GM19239 (cell line): ENCODE results near the gene ITGA3.

Source experiments
- DNase-seq: peaks from one replicate; pipeline ENCODE4 v3.0.0; 2011; ENCODE audit warnings: low spot score; ENCODE audit not compliant: insufficient read length
- FAIRE-seq: peaks from 2 replicates; lab custom pipeline; 2011; peaks lifted over from hg19 to GRCh38; lab: Jason Lieb, UNC

ITGA3 gene

DNA sequence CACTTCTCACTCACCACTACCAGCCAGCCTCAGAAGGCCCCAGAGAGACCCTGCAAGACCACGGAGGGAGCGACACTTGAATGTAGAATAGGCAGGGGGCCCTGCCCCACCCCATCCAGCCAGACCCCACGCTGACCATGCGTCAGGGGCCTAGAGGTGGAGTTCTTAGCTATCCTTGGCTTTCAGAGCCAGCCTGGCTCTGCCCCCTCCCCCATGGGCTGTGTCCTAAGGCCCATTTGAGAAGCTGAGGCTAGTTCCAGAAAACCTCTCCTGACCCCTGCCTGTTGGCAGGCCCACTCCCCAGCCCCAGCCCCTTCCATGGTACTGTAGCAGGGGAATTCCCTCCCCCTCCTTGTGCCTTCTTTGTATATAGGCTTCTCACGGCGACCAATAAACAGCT lies 34.2 kb downstream of the ITGA3 start:
- no peak for FAIRE-seq

DNA sequence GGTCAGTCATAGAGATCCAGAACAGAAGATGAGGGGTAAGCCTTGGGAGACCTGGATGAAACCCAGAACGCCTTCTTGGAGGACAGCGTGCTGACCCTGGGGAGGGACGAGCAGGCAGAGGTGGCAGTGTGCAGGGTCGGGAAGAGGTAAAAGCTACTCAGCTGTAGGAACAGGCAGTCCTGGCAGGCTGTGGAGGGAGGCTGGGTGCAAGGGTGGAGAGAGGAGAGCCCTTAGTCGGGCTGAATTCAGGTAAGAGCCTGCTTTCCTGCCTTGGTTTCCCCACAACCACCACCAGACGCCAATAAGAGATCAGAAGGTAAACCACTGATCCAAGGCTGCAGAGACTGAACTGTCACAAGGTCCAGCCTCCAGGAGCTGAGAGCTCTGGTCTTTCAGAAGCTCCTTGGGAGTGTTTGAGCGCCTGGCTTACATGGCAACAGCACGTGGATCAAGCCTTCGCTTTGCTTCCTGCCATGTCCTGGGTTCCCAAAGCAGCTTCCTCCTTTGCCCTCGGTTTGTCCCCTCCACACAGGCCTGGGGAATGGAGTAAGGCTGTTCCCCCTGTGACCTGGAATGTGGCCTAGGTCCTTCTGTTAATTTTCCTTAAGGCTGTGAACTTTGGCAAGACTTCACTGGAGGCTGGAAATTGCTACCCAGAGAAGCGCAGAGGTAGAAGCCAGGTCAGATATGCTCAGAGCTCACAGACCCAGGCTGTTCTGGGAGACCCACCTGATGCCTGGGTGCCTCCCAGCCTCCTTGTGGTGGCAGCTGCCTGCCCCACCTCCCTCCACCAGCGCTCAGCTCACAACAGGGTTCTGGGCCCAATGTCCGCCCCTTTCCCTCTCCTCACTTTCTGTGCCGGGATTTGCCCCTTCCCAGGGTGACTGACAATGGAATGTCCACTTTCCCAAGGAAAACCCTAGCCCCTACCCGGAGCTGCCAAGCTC lies 35.3 kb downstream of the ITGA3 start:
- DNase-seq (no peak), FAIRE-seq (no peak)

More for the DNA sequence above, 34.2 kb downstream of the ITGA3 start:
- no peak for DNase-seq

GRCh38 chr17:50091918-50092285 lies 36.0 kb downstream of the ITGA3 start:
- FAIRE-seq (no peak), DNase-seq (no peak)

GRCh38 chr17:50093246-50093645 lies 37.3 kb downstream of the ITGA3 start:
- FAIRE-seq (no peak), DNase-seq (no peak)

- DNase-seq (no peak), FAIRE-seq (no peak)
Observed at GRCh38 chr17:50093807-50094206, 37.9 kb downstream of the ITGA3 start.

DNA sequence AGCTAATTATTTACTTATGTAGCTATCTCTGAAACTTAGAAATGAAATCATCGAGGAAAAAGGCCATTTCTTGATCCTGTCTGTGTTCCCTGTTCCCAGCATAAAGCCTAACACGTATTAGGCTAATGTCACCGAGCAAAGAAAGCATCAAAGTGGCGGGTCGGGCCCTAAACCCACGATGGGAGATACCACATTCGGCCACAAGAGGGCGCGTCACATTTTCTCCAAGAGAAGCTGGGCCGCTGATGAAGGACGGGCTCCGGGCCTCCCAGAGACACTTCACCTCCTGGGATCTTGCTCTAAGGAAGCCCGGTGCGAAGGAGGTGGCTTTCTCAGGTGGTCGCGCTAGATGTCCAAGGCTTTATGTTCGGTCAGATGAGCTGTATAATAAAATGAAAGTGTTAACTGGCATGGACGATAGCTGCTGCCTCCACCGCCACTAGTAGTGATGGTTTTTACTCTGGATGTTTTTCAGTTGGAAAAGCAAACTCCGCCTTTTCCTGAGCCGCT lies 38.4 kb downstream of the ITGA3 start:
- peak; percentile 84 for FAIRE-seq
- peak; percentile 74 for DNase-seq

DNA sequence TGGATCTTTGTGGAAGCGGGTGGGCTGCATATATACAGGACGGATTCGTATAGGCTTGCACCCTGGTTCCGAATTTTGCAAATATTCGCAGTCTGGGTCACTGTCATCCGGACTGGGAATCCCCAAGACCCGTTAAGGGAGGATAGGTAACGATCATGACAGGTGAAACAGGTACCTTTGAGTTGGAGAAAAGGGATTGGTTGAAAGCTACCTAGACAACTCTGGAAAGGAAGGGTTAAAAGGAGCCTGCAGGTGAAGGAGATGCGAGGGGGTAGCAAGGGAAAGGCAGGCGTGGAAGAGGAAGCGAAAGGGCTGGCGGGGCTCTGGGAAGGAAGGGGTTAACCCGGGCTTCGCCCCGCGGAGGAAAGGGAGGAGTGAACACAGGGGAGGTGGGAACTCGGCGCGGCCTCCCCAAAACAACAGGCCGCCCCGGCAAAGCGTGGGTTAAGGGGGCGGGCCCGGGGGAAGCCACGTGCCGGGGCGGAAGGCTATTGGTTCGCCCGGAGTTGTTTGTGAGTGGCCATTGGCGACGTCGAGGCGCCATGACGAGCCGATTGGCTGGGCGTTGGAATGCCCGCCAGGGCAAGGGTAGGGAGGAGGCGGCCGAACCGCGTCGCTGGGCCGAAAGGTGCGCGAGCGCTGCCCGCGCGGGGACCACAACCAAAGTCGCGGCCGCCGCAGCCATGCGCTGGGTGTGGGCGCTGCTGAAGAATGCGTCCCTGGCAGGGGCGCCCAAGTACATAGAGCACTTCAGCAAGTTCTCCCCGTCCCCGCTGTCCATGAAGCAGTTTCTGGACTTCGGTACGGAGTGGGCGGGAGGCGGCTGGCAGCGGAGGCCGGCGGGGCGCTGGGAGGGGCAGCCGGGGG lies 39.1 kb downstream of the ITGA3 start, which contains the start of gene PDK2:
TSS of gene PDK2 (plus strand) at position 599 of the 867 bp plus-strand sequence. CDS start at position 684, 85 bp downstream.
- peak; percentile 98 for DNase-seq
- peak; percentile 85 for FAIRE-seq

GRCh38 chr17:50095626-50096037 lies 39.7 kb downstream of the ITGA3 start:
- FAIRE-seq = no peak
- DNase-seq = no peak

GRCh38 chr17:50096092-50096491 lies 40.2 kb downstream of the ITGA3 start:
- no peak for DNase-seq
- no peak for FAIRE-seq

GRCh38 chr17:50096758-50097157 lies 40.8 kb downstream of the ITGA3 start:
- DNase-seq = no peak
- FAIRE-seq = no peak

DNA sequence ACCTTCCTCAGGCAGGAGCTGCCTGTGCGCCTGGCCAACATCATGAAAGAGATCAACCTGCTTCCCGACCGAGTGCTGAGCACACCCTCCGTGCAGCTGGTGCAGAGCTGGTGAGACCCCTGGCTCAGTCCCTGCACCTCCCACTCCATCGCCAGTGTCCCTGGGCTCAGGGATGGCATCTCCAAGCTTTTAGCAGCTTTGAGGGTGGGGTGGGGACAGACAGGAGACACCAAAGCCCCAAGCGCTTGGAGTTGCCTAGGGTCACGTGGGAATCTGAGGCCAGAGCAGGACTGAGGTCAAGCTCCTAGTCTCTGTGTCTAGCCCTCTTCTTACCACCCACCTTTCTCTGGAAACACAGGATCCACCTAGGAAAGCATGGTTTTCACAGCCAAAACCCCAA lies 41.5 kb downstream of the ITGA3 start:
- FAIRE-seq = no peak

DNA sequence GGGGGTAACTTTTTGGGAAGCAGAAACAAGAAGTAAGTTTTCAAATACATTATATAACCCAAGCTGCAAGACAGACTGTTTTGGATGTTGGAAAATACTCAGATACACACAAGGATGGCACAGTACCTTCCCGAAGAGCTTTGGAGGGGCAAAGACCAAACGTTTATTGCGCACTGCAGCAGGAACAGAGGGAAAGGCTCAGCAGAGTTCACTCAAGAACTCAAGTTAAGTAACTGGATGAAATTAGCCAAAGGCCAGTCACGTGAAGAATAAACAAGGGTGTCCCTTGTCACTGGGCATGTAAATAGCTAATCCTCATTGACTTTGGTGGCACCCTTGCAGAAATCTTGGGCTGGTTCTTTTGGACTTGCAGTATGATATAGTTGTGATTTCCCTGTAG lies 42.0 kb downstream of the ITGA3 start:
- no peak for FAIRE-seq
- no peak for DNase-seq

More for the DNA sequence above, 41.5 kb downstream of the ITGA3 start:
- no peak for DNase-seq

GRCh38 chr17:50098583-50098982 lies 42.7 kb downstream of the ITGA3 start:
- no peak for FAIRE-seq

GRCh38 chr17:50099003-50099402 lies 43.1 kb downstream of the ITGA3 start:
- DNase-seq = no peak
- no peak for FAIRE-seq

More at GRCh38 chr17:50098583-50098982, 42.7 kb downstream of the ITGA3 start:
- DNase-seq = no peak

- DNase-seq = no peak
- FAIRE-seq = no peak
Observed at GRCh38 chr17:50100480-50100883, 44.6 kb downstream of the ITGA3 start.

DNA sequence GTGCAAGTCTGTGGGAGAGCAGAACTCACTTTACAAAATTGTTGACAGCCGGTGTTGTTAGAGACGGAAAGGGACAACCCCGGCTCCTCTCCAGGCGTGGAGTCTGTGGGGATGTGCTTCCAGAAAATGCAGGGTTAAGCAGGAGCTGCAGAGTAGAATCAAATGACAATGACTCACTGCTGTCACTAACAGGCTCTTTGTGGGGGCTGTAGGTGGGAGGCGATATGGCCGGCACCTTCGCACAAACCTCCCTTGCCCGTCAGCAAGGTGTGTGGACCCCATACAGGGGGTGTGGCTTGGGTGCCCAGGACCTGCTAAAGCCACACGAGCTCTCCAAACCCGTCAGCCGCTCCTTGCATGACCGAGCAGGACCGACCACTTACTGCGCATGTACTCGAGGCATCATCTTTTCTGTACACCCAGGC lies 45.0 kb downstream of the ITGA3 start:
- no peak for FAIRE-seq

DNA sequence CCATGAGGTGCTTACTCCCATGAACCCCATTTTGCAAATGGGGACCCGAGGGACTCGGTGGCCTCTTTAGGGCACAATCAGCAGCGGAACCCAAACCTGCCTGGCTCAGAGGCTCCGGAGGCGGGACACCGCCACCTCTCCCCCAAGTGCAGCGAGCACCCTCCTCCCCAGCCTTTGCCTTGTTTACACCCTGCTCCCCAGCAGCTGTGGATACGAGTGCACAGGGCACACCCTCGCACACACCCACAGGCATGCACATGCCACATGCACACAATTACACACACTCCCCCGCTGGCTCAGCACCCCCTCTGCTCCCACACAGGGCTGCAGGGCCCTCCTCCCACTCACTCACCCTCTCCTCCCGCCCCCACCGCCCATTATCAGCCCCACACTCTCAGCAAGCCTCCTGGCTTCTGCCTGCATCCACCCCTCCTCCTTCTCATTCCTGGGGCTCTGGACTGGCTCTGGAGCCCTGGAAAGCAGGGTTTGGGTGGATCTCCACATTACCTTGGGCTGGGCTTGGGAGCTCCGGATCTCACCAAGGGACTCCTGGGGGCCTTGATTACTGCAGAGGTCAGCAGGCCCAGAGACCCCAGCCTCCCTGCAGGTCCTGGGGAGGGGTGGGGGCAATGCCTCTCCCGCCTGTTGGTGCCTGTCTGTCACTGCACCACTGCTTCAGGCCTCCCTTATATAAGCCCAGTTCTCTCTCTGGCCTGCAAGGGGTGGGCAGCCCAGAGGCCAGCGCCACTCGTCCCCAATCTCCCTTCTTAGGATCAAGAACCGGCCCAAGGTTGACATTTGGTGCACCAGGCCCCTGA lies 45.6 kb downstream of the ITGA3 start:
- FAIRE-seq = no peak
- DNase-seq = no peak

More for the DNA sequence above, 45.0 kb downstream of the ITGA3 start:
- no peak for DNase-seq

- FAIRE-seq (no peak), DNase-seq (no peak)
Observed at GRCh38 chr17:50102164-50102991, 46.5 kb downstream of the ITGA3 start.

GRCh38 chr17:50103252-50103651 lies 47.3 kb downstream of the ITGA3 start:
- no peak for FAIRE-seq

More at GRCh38 chr17:50103252-50103651, 47.3 kb downstream of the ITGA3 start:
- DNase-seq = no peak
